ENCODE measurements around the gene CAPRIN1.

CAPRIN1 gene

GRCh38 chr11:34139346-34139745 is 87.8 kb downstream of the CAPRIN1 start:
- DNase-seq (ENCODE audit: extremely low read depth in 1 of 2, low read depth in 1 of 2), result no peak

GRCh38 chr11:34140149-34140548 is 88.6 kb downstream of the CAPRIN1 start:
- DNase-seq (ENCODE audit: extremely low read depth in 1 of 2, low read depth in 1 of 2), result no peak

GRCh38 chr11:34143048-34143447 is 91.5 kb downstream of the CAPRIN1 start:
- DNase-seq (ENCODE audit: extremely low read depth in 1 of 2, low read depth in 1 of 2), result no peak

- DNase-seq (ENCODE audit: extremely low read depth in 1 of 2, low read depth in 1 of 2), result no peak
Measured at GRCh38 chr11:34145073-34145472, 93.5 kb downstream of the CAPRIN1 start.

- DNase-seq (ENCODE audit: extremely low read depth in 1 of 2, low read depth in 1 of 2), result no peak
Measured at GRCh38 chr11:34145847-34146381, 94.4 kb downstream of the CAPRIN1 start.

GRCh38 chr11:34146411-34146810 is 94.9 kb downstream of the CAPRIN1 start:
- no peak for DNase-seq (ENCODE audit: extremely low read depth in 1 of 2, low read depth in 1 of 2)

- DNase-seq (ENCODE audit: extremely low read depth in 1 of 2, low read depth in 1 of 2), result no peak
Measured at GRCh38 chr11:34146866-34147265, 95.3 kb downstream of the CAPRIN1 start.

- no peak for DNase-seq (ENCODE audit: extremely low read depth in 1 of 2, low read depth in 1 of 2)
Measured at GRCh38 chr11:34147581-34147980, 96.0 kb downstream of the CAPRIN1 start.

- DNase-seq (ENCODE audit: extremely low read depth in 1 of 2, low read depth in 1 of 2), result no peak
Measured at GRCh38 chr11:34148504-34149165, 97.1 kb downstream of the CAPRIN1 start.

- no peak for DNase-seq (ENCODE audit: extremely low read depth in 1 of 2, low read depth in 1 of 2)
Measured at GRCh38 chr11:34149274-34149673, 97.7 kb downstream of the CAPRIN1 start.

GRCh38 chr11:34149786-34150185 is 98.3 kb downstream of the CAPRIN1 start:
- DNase-seq (ENCODE audit: extremely low read depth in 1 of 2, low read depth in 1 of 2), result no peak

GRCh38 chr11:34150494-34151151 is 99.1 kb downstream of the CAPRIN1 start:
- no peak for DNase-seq (ENCODE audit: extremely low read depth in 1 of 2, low read depth in 1 of 2)
